ENCODE measurements around the gene SRL. TPM values are rescaled to one million over a fixed set of nuclear protein-coding genes. Genes with fewer than 3 reads are reported as not detected.

Gene SRL
- total and polyA plus RNA-seq, 10 donors = 0.57 to 5.8 (median 3.1) TPM

DNA sequence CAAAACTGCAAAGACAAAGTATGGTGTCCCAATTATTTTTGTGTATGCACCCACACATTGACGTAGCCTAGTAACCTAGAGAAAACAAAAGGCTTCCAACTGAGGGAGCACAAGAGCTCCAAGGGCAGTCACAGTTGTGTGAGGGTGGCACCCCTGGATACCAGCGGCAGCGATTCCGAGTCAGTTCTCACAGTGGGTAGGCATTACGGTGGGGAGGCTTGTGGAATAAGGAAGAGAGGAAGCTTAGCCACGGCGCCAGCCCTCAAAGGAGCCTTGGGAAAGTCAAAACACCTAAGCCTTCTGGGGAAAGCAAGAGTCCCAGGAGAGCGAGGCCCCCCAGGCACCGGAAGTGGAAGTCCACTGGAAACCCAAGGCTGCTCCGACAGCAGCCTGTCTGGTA lies 94.6 kb downstream of the SRL start:
- TF ChIP-seq POLR2A (IDR thresholded peaks at IDR 0.05) (no peak), POLR2AphosphoS5 (IDR thresholded peaks at IDR 0.05) (no peak)
- TF ChIP-seq, protein P1, sequence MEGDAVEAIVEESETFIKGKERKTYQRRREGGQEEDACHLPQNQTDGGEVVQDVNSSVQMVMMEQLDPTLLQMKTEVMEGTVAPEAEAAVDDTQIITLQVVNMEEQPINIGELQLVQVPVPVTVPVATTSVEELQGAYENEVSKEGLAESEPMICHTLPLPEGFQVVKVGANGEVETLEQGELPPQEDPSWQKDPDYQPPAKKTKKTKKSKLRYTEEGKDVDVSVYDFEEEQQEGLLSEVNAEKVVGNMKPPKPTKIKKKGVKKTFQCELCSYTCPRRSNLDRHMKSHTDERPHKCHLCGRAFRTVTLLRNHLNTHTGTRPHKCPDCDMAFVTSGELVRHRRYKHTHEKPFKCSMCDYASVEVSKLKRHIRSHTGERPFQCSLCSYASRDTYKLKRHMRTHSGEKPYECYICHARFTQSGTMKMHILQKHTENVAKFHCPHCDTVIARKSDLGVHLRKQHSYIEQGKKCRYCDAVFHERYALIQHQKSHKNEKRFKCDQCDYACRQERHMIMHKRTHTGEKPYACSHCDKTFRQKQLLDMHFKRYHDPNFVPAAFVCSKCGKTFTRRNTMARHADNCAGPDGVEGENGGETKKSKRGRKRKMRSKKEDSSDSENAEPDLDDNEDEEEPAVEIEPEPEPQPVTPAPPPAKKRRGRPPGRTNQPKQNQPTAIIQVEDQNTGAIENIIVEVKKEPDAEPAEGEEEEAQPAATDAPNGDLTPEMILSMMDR (IDR thresholded peaks at IDR 0.05 in 8 of 11, conservative IDR thresholded peaks at IDR 0.05 in 3 of 11) = no peak
- Histone ChIP-seq H3K27me3 (replicated peaks in 1 of 7) (no peaks in the 10 kb centered on the region), H3K9me3 (no peaks in the 10 kb centered on the region), H3K4me3 (no peak overlapping the region), H3K36me3 (no peaks in the 10 kb centered on the region), H3K27ac (no peak overlapping the region), H3K4me1 (no peaks in the 10 kb centered on the region)
- DNase-seq = no peak
- intact Hi-C loops (cut with DNase I; ENCODE audit: low total_unique reads) = no loop called here
- WGBS, 5 donors = 82 to 96% (median 86%) methylated on average over 10 of the region's 10 CpGs

- Histone ChIP-seq H3K27me3 (replicated peaks in 1 of 7) (no peaks in the 10 kb centered on the region), H3K27ac (no peak overlapping the region), H3K36me3 (no peaks in the 10 kb centered on the region), H3K4me3 (no peak overlapping the region), H3K9me3 (no peaks in the 10 kb centered on the region), H3K4me1 (no peaks in the 10 kb centered on the region)
- WGBS, 5 donors = 44 to 79% (median 68%) methylated on average over 5 of the region's 5 CpGs
- intact Hi-C loops (cut with DNase I; ENCODE audit: low total_unique reads) = no loop called here
- peak; percentile 75 for DNase-seq
- no peak for TF ChIP-seq POLR2AphosphoS5 (IDR thresholded peaks at IDR 0.05)
- TF ChIP-seq, protein P1 (IDR thresholded peaks at IDR 0.05 in 8 of 11, conservative IDR thresholded peaks at IDR 0.05 in 3 of 11) = no peak
- no peak for TF ChIP-seq POLR2A (IDR thresholded peaks at IDR 0.05)
These were observed 99.6 kb downstream of the SRL start for GRCh38 chr16:4142268-4142667.

DNA sequence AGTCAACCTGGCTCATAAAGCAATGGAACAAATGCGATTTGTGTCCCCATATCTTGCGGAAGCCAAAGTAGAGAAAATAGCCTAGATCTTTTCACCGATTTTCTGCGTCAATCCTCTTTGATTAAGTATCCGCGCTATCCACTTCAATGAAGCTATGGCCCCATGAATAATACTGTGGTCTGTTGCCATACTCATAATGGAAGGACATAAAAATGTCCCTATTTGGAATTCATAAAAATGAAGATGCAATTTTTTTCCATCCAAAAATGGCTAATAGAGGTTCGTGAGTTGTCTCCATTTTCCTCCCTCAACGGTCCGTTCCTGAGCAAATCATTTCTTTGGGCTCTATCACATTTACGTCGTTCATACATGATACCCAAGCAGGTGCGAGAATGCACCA lies 100.3 kb downstream of the SRL start:
- WGBS, 5 donors = 94 to 98% (median 97%) methylated on average over 12 of the region's 12 CpGs

GRCh38 chr16:4140652-4141051 lies 101.2 kb downstream of the SRL start:
- H3K27me3 ChIP-seq (replicated peaks in 1 of 7) = peaks cover 0 to 8% (median 0%) of the 10 kb centered on the region in 7 donors
- no peak for DNase-seq
- H3K36me3 ChIP-seq = no peaks in the 10 kb centered on the region
- WGBS, 5 donors = 72 to 84% (median 80%) methylated on average over 3 of the region's 3 CpGs
- no peaks in the 10 kb centered on the region for H3K9me3 ChIP-seq
- H3K27ac ChIP-seq = no peak overlapping the region
- no peaks in the 10 kb centered on the region for H3K4me1 ChIP-seq
- intact Hi-C loops (cut with DNase I; ENCODE audit: low total_unique reads) = no loop called here
- TF ChIP-seq POLR2AphosphoS5 (IDR thresholded peaks at IDR 0.05) (no peak), POLR2A (IDR thresholded peaks at IDR 0.05) (no peak)
- TF ChIP-seq, protein P1 (IDR thresholded peaks at IDR 0.05 in 8 of 11, conservative IDR thresholded peaks at IDR 0.05 in 3 of 11) = no peak
- H3K4me3 ChIP-seq = no peak overlapping the region

More for the DNA sequence above, 100.3 kb downstream of the SRL start:
- Histone ChIP-seq H3K9me3 (no peaks in the 10 kb centered on the region), H3K27me3 (replicated peaks in 1 of 7) (peaks cover 0 to under 1% (median 0%) of the 10 kb centered on the region in 7 donors), H3K4me3 (no peak overlapping the region), H3K36me3 (no peaks in the 10 kb centered on the region), H3K4me1 (no peaks in the 10 kb centered on the region), H3K27ac (no peak overlapping the region)
- no peak for DNase-seq
- TF ChIP-seq POLR2AphosphoS5 (IDR thresholded peaks at IDR 0.05) (no peak), POLR2A (IDR thresholded peaks at IDR 0.05) (no peak)
- TF ChIP-seq, protein P1 (IDR thresholded peaks at IDR 0.05 in 8 of 11, conservative IDR thresholded peaks at IDR 0.05 in 3 of 11) = no peak
- intact Hi-C loops (cut with DNase I; ENCODE audit: low total_unique reads) = no loop called here
